ENCODE results near the gene FBXO45.
"Not testable (repeated sequence)": the region's sequence is repeated elsewhere in the genome, so short reads cannot be mapped to it uniquely, and the experiment has no call there.

The FBXO45 gene

GRCh38 chr3:196568246-196569002 is at the start of gene FBXO45, which contains the start of gene WDR53:
TSS of gene FBXO45 (plus strand) at chr3:196568660. CDS start at chr3:196568985, 325 bp downstream.
TSS of gene WDR53 (minus strand) at chr3:196568554. CDS start at chr3:196561475, 7,079 bp downstream.
- peak; percentile 96 to 97 for DNase-seq

GRCh38 chr3:196518966-196519717 is 49.3 kb upstream of the FBXO45 start:
- DNase-seq = peak; percentile 82 to 84

- DNase-seq = no peak
Measured at GRCh38 chr3:196519718-196520082, 48.8 kb upstream of the FBXO45 start.

- not testable (repeated sequence) for DNase-seq
Measured at GRCh38 chr3:196521291-196521690, 47.2 kb upstream of the FBXO45 start.

- DNase-seq = no peak
Measured at GRCh38 chr3:196523841-196524240, 44.6 kb upstream of the FBXO45 start.

GRCh38 chr3:196524527-196524926 is 43.9 kb upstream of the FBXO45 start:
- peak; percentile 68 to 74 for DNase-seq

GRCh38 chr3:196525141-196525540 is 43.3 kb upstream of the FBXO45 start:
- DNase-seq = no peak

- DNase-seq = peak; percentile 66 to 77
Measured at GRCh38 chr3:196528639-196529233, 39.7 kb upstream of the FBXO45 start.

- DNase-seq = no peak
Measured at GRCh38 chr3:196531418-196531817, 37.0 kb upstream of the FBXO45 start.

- no peak for DNase-seq
Measured at GRCh38 chr3:196533260-196533681, 35.2 kb upstream of the FBXO45 start.

- peak; percentile 36 to 53 for DNase-seq
Measured at GRCh38 chr3:196537319-196537984, 31.0 kb upstream of the FBXO45 start.

GRCh38 chr3:196541684-196542445 is 26.6 kb upstream of the FBXO45 start:
- no peak for DNase-seq

- DNase-seq = no peak
Measured at GRCh38 chr3:196544491-196544992, 23.9 kb upstream of the FBXO45 start.

GRCh38 chr3:196546537-196546936 is 21.9 kb upstream of the FBXO45 start:
- no peak for DNase-seq

GRCh38 chr3:196547067-196547466 is 21.4 kb upstream of the FBXO45 start:
- DNase-seq = no peak

GRCh38 chr3:196549312-196549711 is 19.1 kb upstream of the FBXO45 start:
- not testable (repeated sequence) for DNase-seq

GRCh38 chr3:196550172-196550571 is 18.3 kb upstream of the FBXO45 start:
- DNase-seq = not testable (repeated sequence)

- no peak for DNase-seq
Measured at GRCh38 chr3:196552253-196552652, 16.2 kb upstream of the FBXO45 start.

GRCh38 chr3:196553551-196553950 is 14.9 kb upstream of the FBXO45 start:
- DNase-seq = no peak

GRCh38 chr3:196554205-196554604 is 14.3 kb upstream of the FBXO45 start:
- peak; percentile 93 to 96 for DNase-seq

- no peak for DNase-seq
Measured at GRCh38 chr3:196555295-196555694, 13.2 kb upstream of the FBXO45 start.

- DNase-seq = no peak
Measured at GRCh38 chr3:196557236-196557635, 11.2 kb upstream of the FBXO45 start.
